ENCODE measurements around the gene CTDP1. TPM values are rescaled to one million over a fixed set of nuclear protein-coding genes. Genes with fewer than 3 reads are reported as not detected.
"Not testable (repeated sequence)": the region's sequence is repeated elsewhere in the genome, so short reads cannot be mapped to it uniquely, and the experiment has no call there.

The CTDP1 gene
- total RNA-seq, 1 donor from 2014 or later = 29.1 TPM

DNA sequence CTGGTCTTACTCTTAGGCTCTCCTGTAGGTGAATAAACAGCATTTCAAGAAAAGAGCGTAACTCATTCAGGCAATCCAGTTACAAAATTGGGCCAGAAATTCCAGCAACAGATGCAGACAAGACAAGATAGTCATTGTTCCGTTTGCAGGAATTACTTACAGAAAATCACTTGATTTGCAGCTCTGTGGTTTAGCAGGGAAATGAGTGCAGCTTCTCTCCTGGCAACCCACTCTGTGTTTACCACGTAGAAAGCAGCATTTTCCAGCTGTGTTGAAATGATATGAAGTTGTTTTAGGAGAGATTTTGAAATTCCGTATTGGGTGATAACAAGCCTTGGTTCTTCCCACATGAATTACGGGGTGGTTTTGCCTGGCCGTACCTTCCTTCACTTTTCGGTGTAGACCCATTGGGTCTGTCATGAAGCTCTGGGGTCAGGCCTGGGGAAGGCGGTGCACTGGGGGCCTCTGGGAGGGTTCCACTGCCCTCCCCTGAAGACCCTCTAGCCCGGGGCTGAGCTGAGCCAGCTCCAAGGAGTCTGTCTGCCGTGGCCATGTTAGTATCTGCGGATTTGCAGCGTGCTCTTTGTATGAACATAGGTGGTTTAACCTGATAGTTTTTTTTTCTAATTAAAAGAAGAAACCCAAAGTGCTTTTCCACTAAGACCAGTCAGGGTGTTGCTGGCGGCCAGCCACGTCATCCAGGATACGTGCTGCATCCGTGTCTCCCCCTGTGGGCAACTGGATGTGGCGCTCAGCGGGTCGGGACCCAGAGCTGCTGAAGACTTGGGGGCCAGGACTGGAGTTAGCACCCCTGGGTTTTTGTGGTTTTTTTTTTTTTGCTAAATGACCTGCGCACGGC is 59.2 kb downstream of the CTDP1 start:
- intact Hi-C loops (cut with micrococcal nuclease) = no loop called here

- intact Hi-C loops (cut with micrococcal nuclease) = no loop called here
Observed at GRCh38 chr18:79739440-79739778, 59.8 kb downstream of the CTDP1 start.

DNA sequence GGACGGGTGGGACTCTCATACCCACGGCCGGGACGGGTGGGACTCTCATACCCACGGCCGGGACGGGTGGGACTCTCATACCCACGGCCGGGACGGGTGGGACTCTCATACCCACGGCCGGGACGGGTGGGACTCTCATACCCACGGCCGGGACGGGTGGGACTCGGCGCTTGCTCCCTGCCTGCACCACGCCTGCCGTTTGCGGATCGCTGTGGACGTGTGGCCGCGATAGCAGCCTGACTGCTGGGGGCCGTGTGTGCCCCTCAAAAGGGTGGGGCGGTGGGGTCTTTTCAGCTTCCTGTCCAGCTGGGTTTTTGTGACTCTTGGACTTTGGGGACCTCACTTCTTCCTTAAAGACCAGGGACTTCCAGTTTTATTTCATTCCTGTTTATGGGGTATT is 60.4 kb downstream of the CTDP1 start:
- intact Hi-C loops (cut with micrococcal nuclease) = not testable (repeated sequence)

- intact Hi-C loops (cut with micrococcal nuclease) = no loop called here
Observed at GRCh38 chr18:79740521-79741361, 61.1 kb downstream of the CTDP1 start.

GRCh38 chr18:79741362-79741700 is 61.7 kb downstream of the CTDP1 start:
- intact Hi-C loops (cut with micrococcal nuclease) = no loop called here

DNA sequence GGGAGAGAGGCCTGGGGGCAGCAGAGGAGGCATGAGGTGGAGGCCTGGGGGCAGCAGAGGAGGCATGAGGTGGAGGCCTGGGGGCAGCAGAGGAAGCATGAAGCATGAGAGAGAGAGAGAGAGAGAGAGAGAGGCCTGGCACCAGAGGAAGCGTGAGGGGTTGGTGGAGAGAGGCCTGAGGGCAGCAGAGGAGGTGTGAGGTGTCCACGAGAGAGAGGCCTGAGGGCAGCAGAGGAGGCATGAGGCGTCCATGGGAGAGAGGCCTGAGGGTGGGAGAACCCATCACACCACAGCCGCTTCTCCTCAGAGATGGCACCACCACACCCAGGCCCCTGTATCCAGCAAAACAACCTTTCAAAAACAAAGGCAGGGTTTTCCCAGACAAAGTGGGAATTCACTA is 62.5 kb downstream of the CTDP1 start:
- intact Hi-C loops (cut with micrococcal nuclease) = no loop called here

GRCh38 chr18:79744625-79745024 is 65.0 kb downstream of the CTDP1 start:
- intact Hi-C loops (cut with micrococcal nuclease) = no loop called here

DNA sequence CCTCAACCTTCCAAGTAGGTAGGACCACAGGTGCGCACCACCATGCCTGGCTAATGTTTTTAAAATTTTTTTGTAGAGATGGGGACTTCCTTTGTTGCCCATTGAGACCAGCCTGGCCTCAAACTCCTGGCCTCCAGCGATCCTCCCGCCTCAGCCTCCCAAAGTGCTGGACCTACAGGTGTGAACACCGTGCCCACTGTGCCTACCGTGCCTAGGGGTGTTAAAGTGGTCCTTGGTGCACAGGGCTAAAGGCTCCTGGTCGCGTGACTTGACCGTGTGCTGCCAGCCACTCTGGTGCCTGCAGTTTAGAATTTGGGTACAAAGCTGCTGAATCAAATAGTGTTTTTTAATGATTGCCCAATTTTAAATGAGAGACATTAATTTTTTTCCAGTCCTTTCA is 67.1 kb downstream of the CTDP1 start:
- intact Hi-C loops (cut with micrococcal nuclease) = no loop called here

GRCh38 chr18:79747156-79747845 is 67.7 kb downstream of the CTDP1 start:
- intact Hi-C loops (cut with micrococcal nuclease) = no loop called here

DNA sequence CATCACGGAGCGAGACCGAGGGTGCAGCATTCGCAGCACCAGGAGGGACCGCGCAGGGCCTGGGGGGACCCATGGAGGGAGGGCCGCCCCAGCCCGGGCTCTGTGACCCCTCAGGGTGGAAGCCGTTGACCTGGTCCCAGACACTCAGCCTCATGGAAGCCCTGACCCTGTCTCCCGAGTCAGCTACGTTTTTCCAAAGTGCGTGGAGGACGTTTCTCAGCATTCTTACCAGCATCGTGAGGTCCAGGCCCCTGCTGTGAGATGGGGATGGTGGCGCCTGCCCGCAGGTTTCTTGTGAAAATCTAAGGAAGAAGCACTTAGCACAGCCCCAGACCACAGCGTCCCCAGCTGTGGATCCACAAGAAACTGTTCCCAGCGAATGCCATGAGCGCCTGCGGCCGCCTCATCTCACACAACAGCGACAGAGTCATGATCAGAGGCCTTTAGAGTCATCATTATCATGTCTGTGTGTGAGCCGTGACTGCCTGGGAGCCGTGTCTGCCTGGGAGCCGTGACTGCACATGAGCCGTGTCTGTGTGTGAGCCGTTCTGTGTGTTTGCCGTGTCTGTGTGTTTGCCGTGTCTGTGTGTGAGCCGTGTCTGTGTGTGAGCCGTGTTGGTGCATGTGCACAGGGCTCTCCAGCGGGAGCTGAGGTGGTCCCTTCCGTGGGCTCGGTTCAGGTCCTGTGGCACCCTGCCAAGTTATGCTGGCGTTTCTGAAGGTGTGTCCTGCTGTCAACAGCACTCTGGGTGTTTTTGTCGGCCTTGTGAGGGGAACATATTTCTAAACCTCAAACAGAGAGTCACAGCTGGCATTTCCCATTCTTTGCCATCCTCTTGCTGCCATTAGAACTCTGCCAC is 68.9 kb downstream of the CTDP1 start:
- intact Hi-C loops (cut with micrococcal nuclease) = no loop called here

GRCh38 chr18:79749251-79750191 is 69.9 kb downstream of the CTDP1 start:
- intact Hi-C loops (cut with micrococcal nuclease) = no loop called here

- intact Hi-C loops (cut with micrococcal nuclease) = no loop called here
Observed at GRCh38 chr18:79750980-79751571, 71.5 kb downstream of the CTDP1 start.

- intact Hi-C loops (cut with micrococcal nuclease) = not testable (repeated sequence)
Observed at GRCh38 chr18:79751918-79752578, 72.4 kb downstream of the CTDP1 start.

GRCh38 chr18:79752946-79753345 is 73.3 kb downstream of the CTDP1 start:
- intact Hi-C loops (cut with micrococcal nuclease) = not testable (repeated sequence)

DNA sequence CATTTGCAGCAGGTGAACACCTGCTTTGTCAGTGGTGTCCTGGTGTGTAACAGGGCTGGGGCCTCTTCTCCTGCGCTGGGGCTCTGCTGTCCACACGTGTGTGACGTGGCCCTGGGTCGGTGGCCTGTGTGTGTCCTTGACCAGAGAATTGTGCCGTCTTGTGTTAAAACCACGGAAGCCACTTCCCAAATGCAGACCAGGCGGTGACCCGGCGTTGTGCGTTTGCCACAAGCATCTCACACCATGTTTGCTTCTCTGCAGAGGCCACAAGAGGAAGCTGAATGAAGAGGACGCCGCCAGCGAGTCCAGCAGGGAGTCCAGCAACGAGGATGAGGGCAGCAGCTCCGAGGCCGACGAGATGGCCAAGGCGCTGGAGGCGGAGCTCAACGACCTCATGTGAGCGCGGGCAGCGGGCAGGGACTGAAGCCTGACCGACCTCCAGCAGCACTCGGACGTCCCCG is 73.8 kb downstream of the CTDP1 start:
- intact Hi-C loops (cut with micrococcal nuclease) = no loop called here

- intact Hi-C loops (cut with micrococcal nuclease) = no loop called here
Observed at GRCh38 chr18:79754022-79754761, 74.6 kb downstream of the CTDP1 start.

GRCh38 chr18:79754831-79755351 is 75.3 kb downstream of the CTDP1 start:
- intact Hi-C loops (cut with micrococcal nuclease) = no loop called here

Data from T-helper 2 cell treated with Interferon-gamma antibody and Interleukin-4, amounts not matched to agents 100 ng/mL and 5 ng/mL, for 36 hours (primary cell).